HG03139 (cell line): ENCODE data around the gene CCL7.

ENCODE experiments used
- ATAC-seq: cut with Tn5 transposase; IDR thresholded peaks from one replicate; pipeline ENCODE4 v1.9.1; 2021; ENCODE audit not compliant: unreplicated experiment

The CCL7 gene

DNA sequence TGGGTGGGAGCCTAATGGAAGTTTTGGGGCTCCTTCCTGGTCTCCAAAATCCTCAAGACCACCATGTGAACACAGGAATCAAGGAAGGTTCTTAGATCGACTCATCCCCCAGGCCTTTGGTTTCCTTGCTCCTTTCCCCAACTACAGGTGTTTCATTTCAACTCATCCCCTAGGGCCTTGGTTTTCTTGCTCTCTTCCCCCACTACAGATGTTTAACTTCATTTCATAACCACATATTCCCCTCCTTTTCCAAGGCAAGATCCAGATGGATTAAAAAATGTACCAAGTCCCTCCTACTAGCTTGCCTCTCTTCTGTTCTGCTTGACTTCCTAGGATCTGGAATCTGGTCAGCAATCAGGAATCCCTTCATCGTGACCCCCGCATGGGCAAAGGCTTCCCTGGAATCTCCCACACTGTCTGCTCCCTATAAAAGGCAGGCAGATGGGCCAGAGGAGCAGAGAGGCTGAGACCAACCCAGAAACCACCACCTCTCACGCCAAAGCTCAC, 15.3 kb downstream of the CCL7 start, which contains the start of gene CCL11:
Gene CCL11, plus strand, starts transcription at position 457 of the 507 bp plus-strand sequence. CDS start 67 bp downstream, outside the sequence.
- no peak for ATAC-seq

DNA sequence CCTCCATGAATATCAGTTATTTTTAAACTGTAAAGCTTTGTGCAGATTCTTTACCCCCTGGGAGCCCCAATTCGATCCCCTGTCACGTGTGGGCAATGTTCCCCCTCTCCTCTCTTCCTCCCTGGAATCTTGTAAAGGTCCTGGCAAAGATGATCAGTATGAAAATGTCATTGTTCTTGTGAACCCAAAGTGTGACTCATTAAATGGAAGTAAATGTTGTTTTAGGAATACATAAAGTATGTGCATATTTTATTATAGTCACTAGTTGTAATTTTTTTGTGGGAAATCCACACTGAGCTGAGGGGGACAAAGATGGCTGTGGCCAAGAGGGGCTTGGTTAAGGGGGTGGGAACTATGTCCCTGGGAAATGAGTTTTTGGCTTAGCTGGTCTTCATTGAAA, 17.9 kb downstream of the CCL7 start:
- no peak for ATAC-seq

DNA sequence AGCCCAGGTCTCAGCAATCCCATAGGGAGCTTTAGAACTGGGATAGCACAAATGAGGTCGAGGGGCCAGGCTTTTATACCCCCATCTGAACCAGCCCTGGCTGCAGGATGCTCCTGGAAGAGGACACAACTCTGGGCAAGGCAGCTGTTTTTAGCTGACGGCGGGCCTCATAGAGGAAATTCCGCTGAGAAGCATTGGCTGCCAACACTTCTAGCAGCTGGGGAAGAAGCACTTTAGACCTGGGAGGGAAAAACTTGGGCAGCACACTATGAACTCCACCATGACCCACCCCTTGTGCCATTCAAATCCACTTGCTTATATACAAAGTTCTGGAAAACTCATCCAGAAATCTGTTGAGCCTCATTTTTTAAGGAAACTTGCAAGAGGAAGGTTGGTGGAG, 20.6 kb downstream of the CCL7 start:
- no peak for ATAC-seq

DNA sequence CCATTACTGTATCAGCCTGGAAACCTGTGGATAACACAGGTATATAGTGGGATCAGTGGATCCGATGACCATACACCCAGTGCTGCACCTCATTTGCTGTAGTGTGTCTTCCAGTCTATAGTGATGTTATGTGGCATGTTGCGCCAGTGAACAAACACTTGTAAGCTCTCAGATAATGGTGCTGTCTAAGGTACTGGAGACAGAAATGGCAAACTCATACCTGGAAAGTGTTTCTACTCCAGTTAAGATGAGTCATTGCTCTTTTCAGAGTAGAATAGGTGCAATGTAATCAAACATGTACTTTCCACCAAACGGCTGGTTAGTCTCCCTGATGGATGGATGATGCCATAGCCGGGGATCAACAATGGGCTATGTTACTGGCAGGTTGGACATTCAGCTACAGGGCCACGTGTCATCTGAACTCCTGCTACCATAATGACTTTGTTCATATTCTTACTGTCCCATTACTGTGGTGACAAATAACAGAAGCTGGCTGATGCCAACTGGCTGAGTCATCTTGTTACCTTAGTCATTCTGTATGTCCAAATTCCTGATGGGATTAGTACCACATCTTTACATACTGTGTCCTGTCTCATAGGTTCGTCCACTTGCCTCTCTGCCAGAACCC, 21.8 kb downstream of the CCL7 start:
- no peak for ATAC-seq

DNA sequence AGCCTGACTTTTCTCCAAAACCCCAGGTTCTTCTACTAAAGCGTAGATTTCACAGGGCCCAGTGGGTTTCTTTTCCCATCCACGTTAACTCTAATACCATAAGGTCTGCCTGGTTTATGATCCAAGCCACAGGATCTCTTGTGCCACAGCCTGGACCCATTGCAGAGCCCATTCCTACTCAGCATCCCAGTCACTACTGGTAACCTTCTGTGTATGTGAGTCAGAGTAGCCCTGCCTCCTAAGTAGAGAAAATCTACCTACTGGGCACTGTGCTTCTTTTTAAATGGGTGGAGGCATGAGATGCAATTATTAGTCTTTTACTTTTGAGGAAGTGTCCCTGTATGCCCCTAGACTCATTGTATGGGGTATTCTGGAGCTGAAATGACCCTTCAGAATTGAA, 29.0 kb downstream of the CCL7 start:
- ATAC-seq: no peak

DNA sequence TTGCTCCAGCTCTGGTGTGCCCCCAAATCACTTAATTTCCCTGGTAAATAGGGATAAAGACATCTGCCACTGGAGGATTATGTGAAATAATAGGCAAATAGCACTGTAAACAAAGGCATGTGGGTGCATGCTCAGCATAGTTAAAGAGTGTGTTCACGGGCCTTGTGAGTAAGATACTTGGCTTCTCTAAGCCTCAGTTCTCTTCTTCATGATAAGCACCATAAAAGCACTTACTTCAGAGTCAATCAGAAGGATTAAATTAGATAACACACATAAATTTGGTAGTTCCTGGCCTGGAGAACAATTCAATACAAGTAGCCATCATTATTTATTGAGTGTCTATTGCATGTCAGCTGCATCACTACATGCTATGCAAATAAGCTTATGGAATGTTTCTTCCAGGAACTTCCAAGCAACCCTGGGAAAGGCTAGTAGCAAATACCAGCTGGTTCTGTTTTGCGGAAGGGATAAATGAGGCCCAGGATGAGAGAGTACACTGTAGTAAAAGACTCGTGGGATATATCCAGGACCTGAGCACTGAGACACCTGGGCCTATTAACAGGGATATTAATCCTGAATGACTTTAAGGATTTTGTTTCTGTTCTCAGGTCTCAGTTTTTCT, 30.0 kb downstream of the CCL7 start:
- ATAC-seq: no peak

DNA sequence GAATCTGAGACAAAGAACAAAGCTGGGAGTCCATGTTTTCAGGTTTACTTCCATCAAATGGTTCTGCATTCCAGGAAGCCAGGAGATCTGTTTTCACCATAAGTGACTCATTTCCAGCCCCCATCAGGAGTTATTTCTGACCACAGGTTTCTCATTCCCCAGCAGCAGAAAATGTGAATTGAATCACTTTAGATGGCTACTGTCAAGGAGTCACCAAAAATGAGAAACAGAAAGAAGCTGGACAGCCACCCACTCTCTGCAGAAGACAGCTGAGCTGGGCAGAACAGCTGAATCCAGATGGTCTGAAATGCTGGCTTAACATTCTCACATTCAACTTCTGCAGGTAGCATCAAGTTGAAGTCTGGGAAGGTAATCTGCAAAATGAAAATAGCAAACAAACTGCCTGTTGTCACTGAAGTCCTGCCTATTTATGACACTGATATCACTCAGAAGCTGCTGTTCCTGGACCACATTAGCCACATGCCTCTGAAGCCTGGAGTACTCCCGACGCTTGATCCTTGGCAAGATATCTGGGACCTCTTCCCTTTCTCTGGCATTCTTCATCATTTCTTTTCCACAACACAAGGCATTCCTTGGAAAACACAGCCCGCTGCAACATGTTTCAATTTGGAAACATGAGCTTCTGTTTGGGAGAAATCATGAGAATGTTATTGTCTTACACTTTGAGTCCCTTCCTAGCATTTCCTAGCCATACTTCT, 30.8 kb downstream of the CCL7 start:
- ATAC-seq: no peak

DNA sequence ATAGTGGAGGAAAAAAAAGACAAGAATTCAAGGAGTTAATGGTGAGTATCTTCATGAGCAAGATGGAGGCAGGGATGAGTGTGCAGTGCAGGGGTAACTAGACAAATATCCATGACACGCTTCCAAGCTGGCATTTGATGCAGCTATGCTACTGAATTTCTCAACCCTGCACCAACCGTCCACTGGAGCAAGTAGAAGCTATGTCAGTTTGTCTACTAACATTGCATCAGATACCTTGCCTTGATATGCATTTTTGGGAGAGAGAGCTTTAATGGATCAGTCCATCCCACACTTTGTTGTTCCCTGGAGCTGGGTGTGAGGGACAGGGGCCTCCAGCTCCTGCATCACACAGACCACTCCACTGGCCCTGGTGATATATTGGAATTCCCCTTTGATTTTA, 32.0 kb downstream of the CCL7 start:
- ATAC-seq: no peak

DNA sequence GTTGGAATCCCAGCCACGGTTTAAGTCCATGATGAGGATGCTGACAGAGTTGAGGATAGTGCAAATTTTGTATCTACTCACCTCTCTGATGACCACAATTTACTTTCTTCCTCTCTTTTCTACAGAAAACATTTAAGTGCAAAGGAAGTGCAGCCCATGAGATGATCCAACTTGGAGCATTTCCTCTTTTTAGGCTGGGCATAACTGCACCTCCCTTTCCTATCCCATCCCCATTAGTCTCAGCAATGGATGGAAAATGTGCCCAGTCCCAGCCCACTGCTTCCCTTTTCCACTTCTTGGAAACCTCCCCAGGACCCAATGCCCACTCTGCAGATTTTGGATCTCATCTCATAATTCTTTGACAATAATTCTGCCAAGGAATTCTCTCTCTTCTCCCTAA, 32.6 kb downstream of the CCL7 start:
- ATAC-seq: no peak

DNA sequence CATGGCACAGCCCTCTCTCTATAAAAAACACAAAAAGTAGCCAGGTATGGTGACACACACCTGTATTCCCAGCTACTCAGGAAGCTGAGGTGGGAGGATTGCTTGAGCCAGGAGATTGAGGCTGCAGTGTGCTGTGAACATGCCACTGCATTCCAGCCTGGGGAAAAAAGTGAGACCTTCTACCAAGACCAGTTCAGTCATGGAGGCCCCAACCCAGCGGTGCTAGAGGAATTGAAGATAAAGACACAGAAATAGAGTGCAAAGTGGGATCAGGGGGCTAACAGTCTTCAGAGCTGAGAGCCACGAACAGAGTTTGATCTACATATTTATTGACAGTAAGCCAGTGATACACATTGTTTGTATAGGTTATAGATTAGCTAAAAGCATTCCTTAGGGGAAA, 33.6 kb downstream of the CCL7 start:
- no peak for ATAC-seq

DNA sequence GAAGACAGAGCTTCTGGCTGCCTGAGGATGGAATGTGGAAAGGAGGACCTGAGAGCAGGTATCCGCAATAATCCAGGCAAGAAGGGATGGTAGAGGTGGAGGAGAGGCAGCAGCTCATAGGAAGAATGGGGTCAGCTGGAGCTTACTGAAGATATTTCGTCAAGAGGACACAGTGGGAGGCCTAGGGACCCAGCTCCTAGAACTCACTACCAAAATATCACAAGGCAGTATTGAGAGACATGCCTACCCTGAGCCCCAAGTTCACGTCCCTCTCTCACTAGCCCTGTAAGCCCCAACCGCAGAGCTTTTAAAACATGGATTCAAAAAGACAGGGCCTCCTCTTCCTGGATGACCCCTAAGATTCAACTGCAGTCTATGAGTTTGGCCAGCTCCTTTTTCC, 35.0 kb downstream of the CCL7 start:
- no peak for ATAC-seq

DNA sequence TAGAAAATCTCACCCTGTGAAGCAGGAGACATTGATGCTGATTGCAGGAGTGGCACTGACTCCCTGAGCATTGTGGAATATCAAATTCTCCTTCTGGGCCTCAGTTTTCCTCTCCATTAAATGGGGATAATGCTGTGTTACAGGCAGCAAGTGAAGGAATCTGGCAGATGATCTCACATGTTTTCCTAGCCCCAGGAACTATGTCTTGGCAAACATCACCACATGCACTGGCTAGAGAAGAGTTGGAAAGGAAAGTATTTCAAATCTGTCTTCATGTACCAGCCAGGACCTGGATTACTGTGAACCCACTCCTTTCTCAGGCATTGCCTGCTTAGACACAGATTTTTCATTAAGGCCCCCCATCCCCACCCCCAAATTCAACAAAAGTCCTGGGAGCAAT, 35.6 kb downstream of the CCL7 start:
- no peak for ATAC-seq

DNA sequence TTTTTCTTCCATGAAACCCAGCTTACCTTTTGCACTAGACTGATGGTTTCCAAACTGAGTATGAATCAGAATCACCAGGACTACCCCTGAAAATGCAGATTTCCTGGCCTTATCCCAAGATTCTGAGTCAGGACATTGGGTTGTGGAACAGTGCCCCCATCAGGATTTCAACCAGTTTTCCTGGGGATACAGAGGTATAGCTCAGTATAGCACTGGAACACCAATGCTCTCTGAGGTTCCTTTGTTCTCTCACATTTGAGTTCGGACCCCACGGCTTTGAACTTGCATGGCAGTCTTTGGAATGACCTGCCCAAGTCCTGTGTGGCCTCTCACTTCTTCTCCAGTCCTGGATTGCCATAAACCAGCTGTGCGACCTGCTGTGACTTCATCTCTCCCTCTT, 36.4 kb downstream of the CCL7 start:
- ATAC-seq: no peak

DNA sequence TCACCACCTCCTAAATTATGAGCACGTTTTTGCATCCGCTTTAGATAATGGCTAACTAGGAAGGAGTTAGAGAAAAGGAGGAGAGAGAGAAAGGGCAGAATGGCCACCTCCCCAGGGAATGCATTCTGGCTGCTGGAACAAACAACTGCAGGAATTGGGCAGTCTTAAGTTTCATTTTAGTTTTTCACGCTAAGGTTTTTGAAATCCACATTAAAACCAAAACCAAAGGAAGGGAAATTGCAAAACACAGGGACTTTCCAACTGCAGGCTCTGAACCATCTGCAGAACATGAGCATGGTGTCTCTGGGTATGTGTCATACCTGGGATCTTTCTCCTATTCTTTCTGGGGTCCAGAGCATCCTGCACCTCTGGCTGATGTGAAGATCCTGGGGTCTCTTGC, 37.1 kb downstream of the CCL7 start:
- ATAC-seq: no peak

DNA sequence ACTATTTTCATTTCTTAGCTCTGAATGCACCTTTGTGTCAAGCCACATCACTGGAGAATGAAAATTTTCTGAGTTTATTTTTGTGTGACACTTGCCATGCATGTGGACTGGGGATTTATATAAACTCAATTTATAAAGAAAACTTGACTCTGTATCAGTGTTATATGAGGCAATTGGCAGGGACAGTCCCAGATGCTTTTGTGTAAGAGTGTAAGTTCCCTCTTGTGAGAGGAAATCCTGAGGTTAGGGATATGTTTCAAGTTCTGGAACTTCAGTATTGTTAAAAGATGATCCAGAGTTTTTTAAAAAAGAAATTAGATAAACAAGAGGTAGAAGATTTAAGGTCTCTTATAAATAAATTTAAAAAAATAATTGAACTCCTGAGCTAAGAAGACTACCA, 38.4 kb downstream of the CCL7 start:
- ATAC-seq: no peak

DNA sequence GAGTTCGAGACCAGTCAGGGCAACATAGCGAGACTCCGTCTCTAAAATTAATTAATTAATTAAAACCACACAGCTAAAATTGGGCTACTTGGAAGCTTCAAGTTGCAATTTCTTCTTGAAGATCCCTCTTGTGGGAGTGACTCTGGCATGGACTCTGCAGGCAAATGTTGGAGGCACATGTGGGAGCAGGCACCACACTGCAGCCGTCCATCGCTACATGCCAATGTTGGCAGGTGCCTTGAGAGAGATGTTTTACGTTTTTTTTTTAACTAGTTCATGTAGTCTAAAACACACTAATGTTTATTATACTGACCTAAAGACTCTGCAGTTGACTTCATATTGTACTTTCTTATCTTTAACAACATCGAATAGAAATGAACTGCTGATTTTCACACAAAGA, 41.3 kb downstream of the CCL7 start:
- no peak for ATAC-seq

DNA sequence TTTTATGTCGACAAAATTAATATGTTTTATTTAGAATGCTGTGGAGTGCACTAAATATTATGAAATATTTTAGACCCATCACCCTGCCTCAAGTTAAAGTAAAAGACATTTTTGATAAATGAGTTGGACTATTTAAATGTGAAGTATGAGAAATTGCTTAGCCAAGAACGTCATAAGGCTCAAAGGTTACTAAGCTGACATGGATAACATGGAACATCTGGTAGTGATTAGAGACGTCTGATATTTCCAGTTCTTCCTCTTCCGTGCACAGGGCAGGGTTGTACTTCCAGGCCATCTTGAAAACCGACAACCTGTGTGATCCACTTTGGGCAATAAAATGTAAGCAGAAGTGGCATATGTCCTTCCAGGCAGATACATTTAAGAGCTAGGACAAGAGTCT, 42.1 kb downstream of the CCL7 start:
- ATAC-seq: no peak

DNA sequence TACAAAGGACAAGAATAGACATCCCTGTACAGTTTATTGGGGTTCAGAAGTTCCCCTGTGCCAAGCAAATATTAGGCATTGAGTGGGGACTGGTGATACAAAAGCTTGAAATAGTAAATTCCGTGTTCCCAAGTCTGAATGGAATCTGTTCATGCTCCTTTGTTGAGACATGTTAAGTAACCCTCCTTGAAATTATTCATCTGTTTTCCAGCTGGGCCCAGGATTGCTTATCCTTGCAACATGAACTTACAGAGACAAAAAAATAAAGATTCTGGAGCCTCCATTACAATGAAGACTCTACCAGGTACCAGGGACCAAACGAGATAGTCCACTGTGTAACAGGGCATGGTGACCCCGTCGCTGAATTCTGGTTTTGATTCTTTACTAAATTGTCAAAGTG, 43.1 kb downstream of the CCL7 start:
- ATAC-seq: no peak

DNA sequence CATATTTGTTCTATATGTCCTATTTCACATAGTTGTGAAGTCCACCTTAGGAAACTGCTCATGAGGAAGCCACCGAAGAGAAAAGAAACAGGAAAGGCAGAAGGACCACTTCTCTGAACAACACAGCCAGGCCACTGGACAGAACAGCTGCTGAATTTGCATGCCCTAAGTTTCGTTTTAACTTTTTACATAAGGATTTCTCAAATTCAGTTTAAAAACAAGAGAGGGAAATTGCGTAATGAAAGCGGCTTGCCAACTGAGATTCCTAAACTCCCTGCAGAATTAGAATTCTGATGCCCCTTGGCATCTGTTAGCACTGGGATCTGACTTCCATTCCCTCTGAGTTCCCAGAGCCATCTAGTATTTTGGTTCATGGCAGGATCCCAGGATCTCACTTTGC, 44.3 kb downstream of the CCL7 start:
- ATAC-seq: no peak

DNA sequence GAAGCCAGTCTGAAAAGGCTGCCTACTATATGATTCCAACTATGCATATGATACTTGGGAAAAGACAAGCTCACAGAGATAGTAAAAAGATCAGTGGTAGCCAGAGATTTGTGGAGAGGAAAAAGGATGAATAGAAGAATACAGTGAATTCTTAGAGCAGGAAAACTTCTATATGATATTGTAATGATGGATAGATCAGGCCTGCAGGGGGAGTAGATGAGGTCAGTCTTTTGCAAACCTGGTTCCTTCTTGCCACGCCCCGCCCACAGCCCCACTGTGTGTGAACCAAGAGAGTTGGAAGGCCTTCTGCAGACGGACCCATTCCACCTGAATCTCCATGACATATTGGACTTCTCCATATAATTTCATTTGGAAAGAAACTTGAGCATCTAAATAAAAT, 48.5 kb downstream of the CCL7 start:
- ATAC-seq: no peak

DNA sequence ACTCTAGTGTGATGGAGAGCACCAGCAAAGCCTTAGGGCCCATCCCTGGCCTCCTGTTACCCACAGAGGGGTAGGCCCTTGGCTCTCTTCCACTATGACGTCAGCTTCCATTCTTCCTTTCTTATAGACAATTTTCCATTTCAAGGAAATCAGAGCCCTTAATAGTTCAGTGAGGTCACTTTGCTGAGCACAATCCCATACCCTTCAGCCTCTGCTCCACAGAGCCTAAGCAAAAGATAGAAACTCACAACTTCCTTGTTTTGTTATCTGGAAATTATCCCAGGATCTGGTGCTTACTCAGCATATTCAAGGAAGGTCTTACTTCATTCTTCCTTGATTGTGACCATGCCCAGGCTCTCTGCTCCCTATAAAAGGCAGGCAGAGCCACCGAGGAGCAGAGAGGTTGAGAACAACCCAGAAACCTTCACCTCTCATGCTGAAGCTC, 49.0 kb downstream of the CCL7 start, which contains the start of gene CCL8:
Gene CCL8, plus strand, starts transcription at position 397 of the 445 bp plus-strand sequence. CDS start 67 bp downstream, outside the sequence.
- no peak for ATAC-seq
